Colonic mucosa (tissue), 4 donors: ENCODE measurements around the gene PRRX2. TPM values are rescaled to one million over a fixed set of nuclear protein-coding genes. Genes with fewer than 3 reads are reported as not detected.

Experiments used
- DNase-seq: peaks from one replicate; pipeline ENCODE4 v3.0.0-alpha.2; 2020
- H3K27ac ChIP-seq: fragments of 200-600 bp; one replicate; pipeline ENCODE4 v1.8.0; 2021
- H3K27me3 ChIP-seq: fragments of 200-600 bp; one replicate; pipeline ENCODE4 v1.8.0; 2021
- H3K36me3 ChIP-seq: fragments of 200-600 bp; one replicate; pipeline ENCODE4 v1.8.0; 2021
- H3K4me1 ChIP-seq: fragments of 200-600 bp; one replicate; pipeline ENCODE4 v1.8.0; 2021; ENCODE audit warnings: mild to moderate bottlenecking
- H3K4me3 ChIP-seq: fragments of 200-600 bp; one replicate; pipeline ENCODE4 v1.8.0; 2021
- H3K9ac ChIP-seq, 2 donors: one replicate each; pipeline ENCODE4 v1.7.0; 2013; ENCODE audit warnings: control low read depth in 2 of 2, low read depth in 2 of 2, low read length in 2 of 2
- H3K9me3 ChIP-seq: fragments of 200-600 bp; one replicate; pipeline ENCODE4 v1.8.0; 2021
- intact Hi-C: fragments of 100-400 bp; cut with DNase I; formaldehyde crosslinking; loops from one replicate; pipeline ENCODE4 v1.14.1; 2022
- total RNA-seq, 2 donors: library from RNA; stranded (reverse); fragmentation: NEBNext Ultra II Directional in 1 of 2; extraction: Animal tissue kit (Norgen Biotek cat#: 25700) in 1 of 2; gene quantifications; one replicate each; pipeline ENCODE4 v1.2.1, GENCODE V29; 2021
- TF ChIP-seq, protein P1 (sequence below): fragments of 200-600 bp; IDR thresholded peaks from one replicate; pipeline ENCODE4 v1.8.0; 2022; ENCODE audit warnings: antibody characterized with exemption, mild to moderate bottlenecking
- donor health status: healthy.
- donor health status: DM: no; HTN: no; CAD: no.
- donor health status: DM: no; HTN: no; CAD: no.

Gene PRRX2
- total RNA-seq, 2 donors from 2014 or later, result 0.64 to 0.85 TPM

DNA sequence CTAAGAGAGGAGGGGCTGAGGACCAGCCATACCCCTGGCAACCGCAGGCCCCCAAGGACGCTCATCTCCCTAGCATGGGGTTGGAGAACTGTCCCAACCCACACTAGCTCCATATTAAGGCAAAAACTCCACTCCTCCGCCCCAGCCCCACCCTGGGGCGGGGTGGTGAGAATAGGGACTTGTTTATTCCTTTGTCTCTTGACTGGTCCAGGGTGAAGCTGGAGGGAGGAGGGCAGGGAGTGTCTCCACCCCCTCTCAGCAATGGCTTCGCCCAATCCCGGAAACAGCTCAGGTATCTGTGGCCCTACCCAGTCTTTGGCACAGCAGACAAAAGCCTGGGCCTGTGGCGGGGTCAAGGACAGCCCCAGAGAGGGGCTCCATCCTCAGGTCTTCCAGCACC lies 16.9 kb downstream of the PRRX2 start:
- Histone ChIP-seq H3K4me3 (no peak overlapping the region), H3K9me3 (no peaks in the 10 kb centered on the region), H3K9ac (no peak overlapping the region), H3K36me3 (no peaks in the 10 kb centered on the region), H3K27ac (no peak overlapping the region), H3K4me1 (no peaks in the 10 kb centered on the region), H3K27me3 (no peaks in the 10 kb centered on the region)
- DNase-seq, result peak; percentile 85
- TF ChIP-seq, protein P1, sequence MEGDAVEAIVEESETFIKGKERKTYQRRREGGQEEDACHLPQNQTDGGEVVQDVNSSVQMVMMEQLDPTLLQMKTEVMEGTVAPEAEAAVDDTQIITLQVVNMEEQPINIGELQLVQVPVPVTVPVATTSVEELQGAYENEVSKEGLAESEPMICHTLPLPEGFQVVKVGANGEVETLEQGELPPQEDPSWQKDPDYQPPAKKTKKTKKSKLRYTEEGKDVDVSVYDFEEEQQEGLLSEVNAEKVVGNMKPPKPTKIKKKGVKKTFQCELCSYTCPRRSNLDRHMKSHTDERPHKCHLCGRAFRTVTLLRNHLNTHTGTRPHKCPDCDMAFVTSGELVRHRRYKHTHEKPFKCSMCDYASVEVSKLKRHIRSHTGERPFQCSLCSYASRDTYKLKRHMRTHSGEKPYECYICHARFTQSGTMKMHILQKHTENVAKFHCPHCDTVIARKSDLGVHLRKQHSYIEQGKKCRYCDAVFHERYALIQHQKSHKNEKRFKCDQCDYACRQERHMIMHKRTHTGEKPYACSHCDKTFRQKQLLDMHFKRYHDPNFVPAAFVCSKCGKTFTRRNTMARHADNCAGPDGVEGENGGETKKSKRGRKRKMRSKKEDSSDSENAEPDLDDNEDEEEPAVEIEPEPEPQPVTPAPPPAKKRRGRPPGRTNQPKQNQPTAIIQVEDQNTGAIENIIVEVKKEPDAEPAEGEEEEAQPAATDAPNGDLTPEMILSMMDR, result no peak
- intact Hi-C loops, result no loop called here

DNA sequence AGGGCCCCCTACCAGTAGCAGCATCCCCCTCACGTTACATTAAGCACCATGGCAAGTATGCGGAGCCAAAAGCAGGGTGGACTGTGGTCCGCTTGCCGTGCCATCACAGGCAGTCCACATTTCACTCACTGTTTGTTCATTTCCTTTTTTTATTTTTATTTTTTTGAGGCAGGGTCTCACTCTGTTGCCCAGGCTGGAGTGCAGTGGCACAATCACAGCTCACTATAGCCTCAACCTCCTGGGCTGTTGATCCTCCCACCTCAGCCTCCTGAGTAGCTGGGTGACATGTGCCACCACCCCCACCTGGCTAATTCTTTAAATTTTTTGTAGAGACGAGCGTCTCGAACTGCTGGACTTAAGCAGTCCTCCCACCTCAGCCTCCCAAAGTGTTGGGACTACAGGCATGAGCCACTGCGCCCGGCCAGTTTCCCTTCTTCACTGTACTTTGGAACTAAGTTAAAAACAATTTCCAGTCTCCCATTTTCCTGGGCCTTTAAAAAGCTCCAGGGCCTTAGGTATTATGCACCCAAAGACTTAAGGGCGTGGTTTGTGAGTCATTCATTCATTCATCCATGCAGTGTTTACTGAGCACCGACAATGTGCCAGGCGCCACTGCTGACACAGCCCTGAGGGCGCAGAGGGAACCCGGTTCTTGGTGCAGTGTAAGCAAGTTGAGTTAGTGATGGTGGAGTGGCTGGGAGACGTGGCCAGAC lies 19.9 kb downstream of the PRRX2 start:
- no peaks in the 10 kb centered on the region for H3K9me3 ChIP-seq
- H3K27ac ChIP-seq, result no peak overlapping the region
- no peaks in the 10 kb centered on the region for H3K36me3 ChIP-seq
- H3K27me3 ChIP-seq, result no peaks in the 10 kb centered on the region
- TF ChIP-seq, protein P1, result no peak
- no peak for DNase-seq
- no peaks in the 10 kb centered on the region for H3K4me1 ChIP-seq
- H3K9ac ChIP-seq, result no peak overlapping the region
- no peak overlapping the region for H3K4me3 ChIP-seq
- intact Hi-C loops, result no loop called here

DNA sequence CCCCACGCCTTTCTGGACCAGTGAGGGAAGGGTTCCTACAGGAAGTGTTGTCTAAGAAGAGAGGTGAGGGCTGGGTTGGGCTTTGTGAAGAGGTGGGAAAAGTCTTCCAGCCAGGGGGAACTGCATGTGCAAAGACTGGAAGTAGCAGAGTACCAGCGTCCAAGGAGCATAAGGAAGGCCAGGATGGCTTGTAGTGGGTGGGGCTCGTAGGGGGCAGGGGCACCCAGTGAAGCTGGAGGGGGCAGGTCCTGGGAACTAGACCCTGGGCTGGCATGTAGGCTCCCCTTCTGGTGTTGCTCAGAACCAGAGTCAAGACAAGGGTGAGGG lies 20.4 kb downstream of the PRRX2 start:
- DNase-seq, result no peak
- H3K27me3 ChIP-seq, result no peaks in the 10 kb centered on the region
- no peak overlapping the region for H3K4me3 ChIP-seq
- no peak overlapping the region for H3K27ac ChIP-seq
- no peaks in the 10 kb centered on the region for H3K4me1 ChIP-seq
- TF ChIP-seq, protein P1, result no peak
- no peaks in the 10 kb centered on the region for H3K9me3 ChIP-seq
- H3K9ac ChIP-seq, result no peak overlapping the region
- no peaks in the 10 kb centered on the region for H3K36me3 ChIP-seq
- intact Hi-C loops, result no loop called here

DNA sequence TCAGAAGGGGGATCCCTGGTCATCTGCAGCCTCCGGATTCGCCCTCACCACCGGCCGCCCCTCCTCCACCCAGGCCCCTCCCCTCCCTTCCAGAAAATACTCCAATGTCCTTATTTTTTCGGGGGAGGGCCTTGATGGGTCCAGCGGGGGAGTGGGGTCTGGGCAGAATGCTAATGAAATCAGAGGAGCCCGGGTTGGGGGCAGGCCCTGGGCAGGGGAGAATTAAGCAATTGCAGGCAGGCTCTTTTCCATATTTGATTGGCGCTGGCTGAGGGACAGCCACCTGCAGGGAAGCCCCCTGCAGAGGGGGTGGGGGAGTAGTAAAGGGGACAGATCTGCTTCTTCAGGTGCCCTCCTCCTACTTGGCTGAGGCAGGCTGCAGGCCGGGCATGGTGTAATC lies 21.3 kb downstream of the PRRX2 start:
- Histone ChIP-seq H3K9me3 (no peaks in the 10 kb centered on the region), H3K4me1 (no peaks in the 10 kb centered on the region), H3K9ac (no peak overlapping the region), H3K4me3 (no peak overlapping the region), H3K36me3 (no peaks in the 10 kb centered on the region), H3K27me3 (no peaks in the 10 kb centered on the region), H3K27ac (no peak overlapping the region)
- DNase-seq, result no peak
- TF ChIP-seq, protein P1, result no peak
- intact Hi-C loops, result no loop called here

DNA sequence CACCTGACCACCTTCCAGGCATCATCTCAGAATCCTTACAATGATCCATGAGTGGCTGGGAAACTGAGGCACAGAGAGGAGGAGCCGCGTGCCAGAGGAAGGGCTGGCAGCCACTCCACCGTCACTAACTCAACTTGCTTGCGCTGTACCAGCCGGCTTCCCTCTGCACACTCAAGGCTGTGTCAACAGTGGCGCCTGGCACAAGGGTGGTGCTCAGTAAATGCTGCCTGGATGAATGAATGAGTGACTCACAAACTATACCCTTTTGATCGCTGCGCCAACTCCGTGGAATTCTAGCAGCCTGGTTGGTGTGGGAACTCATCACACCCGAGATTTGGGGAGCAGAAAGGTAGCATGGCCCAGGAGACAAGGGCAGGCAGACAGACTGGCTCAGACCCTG lies 21.9 kb downstream of the PRRX2 start:
- Histone ChIP-seq H3K36me3 (no peaks in the 10 kb centered on the region), H3K27ac (no peak overlapping the region), H3K4me3 (no peak overlapping the region), H3K9me3 (no peaks in the 10 kb centered on the region), H3K9ac (no peak overlapping the region), H3K4me1 (no peaks in the 10 kb centered on the region), H3K27me3 (no peaks in the 10 kb centered on the region)
- DNase-seq, result peak; percentile 48
- intact Hi-C loops, result no loop called here
- TF ChIP-seq, protein P1, result no peak
